Superior temporal gyrus (tissue), 1 donor: Measurements from ENCODE around the gene EIF4G3.
"Not testable (repeated sequence)": the region's sequence is repeated elsewhere in the genome, so short reads cannot be mapped to it uniquely, and the experiment has no call there.

Experiments
- DNase-seq: peaks from one replicate; pipeline ENCODE4 v3.0.0-alpha.2; 2016; ENCODE audit errors: extremely low spot score

The EIF4G3 gene

DNA sequence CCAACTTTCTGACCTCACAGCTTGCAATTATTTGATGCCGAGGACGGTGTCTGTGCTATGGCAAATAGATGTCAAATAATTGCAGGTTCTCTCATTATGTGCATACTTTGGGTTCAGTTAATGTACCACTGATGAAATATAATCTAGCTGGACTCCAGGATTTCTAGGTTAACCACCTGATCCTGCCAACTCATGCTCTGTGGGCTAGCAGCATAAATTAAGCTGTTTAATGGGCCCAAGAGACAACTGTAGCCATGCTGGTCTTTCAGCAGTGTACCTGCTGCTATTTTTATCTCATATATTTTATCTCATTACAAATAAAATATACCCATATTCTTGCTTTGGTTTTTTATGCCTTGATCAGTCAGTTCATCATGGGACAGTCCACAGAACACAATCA is 346.3 kb downstream of the EIF4G3 start:
- DNase-seq = no peak

DNA sequence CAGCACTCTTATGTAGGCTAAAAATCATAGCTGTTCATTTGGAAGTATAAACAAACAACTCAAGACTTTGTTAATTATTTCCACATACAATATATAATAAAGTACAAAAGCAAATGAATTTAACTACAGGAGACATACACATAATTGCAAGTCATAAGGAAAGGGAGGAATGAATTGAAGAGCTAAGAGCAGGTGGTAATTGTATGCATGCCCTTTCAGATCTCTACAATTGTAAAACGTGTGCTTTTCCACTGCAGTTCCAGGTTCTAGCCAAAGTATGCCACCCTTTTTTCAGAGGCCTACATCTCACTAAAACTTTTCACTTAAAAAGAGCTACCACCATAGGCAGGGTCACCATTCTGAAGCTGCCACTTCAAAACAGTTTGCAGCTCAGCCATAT is 346.8 kb downstream of the EIF4G3 start:
- no peak for DNase-seq

DNA sequence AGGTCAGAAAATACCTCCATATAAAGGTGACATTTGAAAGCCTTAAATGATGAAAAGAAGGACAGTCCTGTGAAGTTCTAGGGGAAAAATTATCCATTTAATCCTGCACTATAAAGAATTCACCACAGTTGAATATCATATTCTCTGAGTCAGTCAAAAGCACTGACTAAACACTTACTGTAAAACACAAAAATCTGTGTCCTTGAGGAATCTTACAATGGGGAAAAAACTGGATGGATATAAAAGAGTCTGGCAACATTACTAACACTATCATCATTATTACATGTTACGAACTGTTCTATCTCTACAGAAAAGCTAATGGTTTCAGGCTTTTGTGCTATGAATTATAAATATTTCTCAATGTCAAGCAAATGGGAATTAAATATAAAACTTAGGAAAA is 347.2 kb downstream of the EIF4G3 start:
- DNase-seq = no peak

DNA sequence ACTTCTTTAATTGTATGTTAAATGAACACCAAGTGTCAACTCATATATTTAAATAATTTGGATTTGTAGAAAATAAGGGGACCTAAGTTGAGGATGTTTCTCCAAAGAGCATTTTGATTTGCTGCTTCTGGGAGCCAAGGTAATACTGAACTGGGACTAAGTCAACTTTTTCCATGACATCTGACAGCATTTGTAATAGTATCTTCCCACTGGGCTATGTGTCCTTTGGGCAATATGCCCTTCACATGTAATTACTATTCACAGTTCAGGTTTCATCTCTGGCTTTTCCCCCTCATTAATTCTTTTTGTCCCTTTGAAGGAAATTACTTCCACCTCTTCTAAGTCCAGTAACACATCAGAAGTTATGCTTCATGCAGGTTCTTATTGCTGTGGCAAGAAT is 352.9 kb downstream of the EIF4G3 start:
- DNase-seq = no peak

DNA sequence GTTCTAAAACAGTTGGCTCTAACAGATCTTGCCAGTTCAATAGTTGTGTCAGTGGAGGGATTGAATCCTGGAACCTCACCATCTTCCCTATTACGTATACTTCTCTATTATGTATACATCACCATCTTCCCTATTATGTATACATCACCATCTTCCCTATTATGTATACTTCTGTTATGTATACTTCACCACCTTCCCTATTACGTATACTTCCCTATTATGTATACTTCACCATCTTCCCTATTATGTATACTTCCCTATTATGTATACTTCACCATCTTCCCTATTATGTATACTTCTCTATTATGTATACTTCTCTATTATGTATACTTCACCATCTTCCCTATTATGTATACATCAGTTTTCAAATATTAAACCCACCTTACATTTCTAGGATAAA is 355.2 kb downstream of the EIF4G3 start:
- DNase-seq = no peak

GRCh38 chr1:20819818-20820217 is 356.9 kb downstream of the EIF4G3 start:
- DNase-seq = no peak

- DNase-seq = no peak
These were observed 362.2 kb downstream of the EIF4G3 start for GRCh38 chr1:20814534-20814871.

DNA sequence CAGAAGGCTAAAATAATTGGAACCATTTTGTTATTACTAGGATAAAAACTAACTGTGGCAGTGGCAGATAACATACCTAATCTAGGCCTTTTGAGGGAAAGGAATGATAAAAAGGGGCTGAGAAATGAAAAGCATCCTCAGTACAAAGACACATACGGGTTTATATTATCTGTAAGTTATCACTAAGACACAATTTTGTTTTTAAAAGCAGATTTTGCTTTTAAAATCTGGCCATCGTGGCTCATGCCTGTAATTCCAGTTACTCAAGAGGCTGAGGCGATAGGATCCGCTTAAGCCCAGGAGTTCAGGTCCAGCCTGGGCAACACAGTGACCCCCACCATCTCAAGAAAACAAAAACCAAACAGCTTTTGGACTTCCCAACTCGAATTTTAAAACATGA is 364.8 kb downstream of the EIF4G3 start:
- DNase-seq = no peak

GRCh38 chr1:20793236-20793635 is 383.5 kb downstream of the EIF4G3 start:
- DNase-seq = no peak

DNA sequence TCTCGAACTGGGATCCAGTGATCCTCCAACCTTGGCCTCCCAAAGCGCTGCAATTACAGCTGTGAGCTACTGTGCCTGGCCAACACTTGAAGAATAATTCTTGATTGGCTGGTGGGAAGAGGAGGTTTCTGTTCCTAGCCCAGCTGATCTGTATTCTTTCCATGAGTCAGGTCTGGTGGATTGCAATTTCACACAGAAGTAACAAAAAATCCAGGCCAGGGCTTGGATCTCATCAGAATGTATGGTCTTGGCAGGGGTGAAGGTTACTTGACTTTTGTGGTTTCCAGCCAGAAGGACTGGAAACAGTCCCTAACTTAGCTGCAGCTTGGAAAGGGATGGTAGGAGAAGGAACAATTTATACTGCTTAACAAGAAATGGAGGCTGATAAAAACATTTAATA is 384.5 kb downstream of the EIF4G3 start:
- no peak for DNase-seq

- DNase-seq = no peak
These were observed 385.9 kb downstream of the EIF4G3 start for GRCh38 chr1:20790785-20791184.

DNA sequence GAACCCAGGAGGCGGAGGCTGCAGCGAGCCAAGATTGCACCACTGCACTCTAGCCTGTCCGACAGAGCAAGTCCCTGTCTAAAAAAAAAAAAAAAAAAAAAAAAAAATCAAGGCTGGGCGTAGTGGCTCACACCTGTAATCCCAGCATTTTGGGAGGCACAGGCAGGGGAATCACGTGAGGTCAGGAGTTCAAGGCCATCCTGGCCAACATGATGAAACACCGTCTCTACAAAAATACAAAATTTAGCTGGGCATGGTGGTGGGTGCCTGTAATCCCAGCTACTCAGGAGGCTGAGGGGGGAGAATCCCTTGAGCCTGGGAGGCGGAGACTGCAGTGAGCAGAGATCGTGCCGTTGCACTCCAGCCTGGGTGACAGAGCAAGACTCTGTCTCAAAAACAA is 387.1 kb downstream of the EIF4G3 start:
- DNase-seq = not testable (repeated sequence)

DNA sequence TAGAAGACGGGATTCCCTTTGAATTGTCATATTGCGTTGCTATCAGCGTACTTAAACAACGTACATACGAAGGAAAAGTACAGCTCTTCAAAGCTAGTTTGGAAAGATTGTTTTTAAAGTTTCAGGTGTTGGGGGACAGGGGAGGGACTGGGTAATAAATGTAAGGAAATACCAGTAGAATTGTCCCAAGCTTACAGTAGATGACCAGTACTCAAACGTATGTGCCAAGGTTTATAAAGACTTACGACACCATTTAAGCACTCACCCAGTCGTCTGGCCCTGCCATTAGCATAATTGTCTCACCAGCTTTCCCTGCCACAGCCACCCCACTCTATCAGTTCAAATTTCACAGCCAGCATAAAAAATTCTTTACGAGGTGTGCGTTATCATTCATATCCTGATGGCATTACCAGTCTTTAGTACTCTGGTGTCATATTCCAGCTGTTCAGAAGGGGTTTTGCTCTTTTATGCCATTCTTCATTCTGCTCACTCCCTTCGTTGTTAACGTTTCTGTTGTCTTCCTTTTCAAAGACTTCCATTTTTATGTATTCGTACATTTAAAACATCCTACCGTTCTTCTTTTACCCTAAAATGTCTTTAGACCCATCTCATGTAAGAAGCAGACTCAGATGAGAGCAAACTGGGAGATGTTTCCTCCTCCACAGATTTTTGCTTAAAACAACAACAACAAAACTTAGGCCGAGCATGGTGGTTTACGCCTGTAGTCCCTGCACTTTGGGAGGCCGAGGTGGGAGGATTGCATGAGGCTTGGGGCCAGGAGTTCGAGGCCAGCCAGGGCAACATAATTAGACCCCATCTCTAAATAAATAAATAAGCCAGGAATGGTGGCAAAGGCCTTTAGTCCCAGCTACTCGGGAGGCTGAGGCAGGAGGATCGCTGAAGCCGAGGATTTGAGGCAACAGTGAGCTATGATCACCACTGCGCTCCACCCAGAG is 388.6 kb downstream of the EIF4G3 start:
- no peak for DNase-seq

- peak; percentile 68 for DNase-seq
These were observed 389.5 kb downstream of the EIF4G3 start, which contains the start of gene HP1BP3 for GRCh38 chr1:20787029-20787839. Gene HP1BP3 (minus strand): TSS chr1:20787307. CDS start chr1:20780440, 6,867 bp downstream.

DNA sequence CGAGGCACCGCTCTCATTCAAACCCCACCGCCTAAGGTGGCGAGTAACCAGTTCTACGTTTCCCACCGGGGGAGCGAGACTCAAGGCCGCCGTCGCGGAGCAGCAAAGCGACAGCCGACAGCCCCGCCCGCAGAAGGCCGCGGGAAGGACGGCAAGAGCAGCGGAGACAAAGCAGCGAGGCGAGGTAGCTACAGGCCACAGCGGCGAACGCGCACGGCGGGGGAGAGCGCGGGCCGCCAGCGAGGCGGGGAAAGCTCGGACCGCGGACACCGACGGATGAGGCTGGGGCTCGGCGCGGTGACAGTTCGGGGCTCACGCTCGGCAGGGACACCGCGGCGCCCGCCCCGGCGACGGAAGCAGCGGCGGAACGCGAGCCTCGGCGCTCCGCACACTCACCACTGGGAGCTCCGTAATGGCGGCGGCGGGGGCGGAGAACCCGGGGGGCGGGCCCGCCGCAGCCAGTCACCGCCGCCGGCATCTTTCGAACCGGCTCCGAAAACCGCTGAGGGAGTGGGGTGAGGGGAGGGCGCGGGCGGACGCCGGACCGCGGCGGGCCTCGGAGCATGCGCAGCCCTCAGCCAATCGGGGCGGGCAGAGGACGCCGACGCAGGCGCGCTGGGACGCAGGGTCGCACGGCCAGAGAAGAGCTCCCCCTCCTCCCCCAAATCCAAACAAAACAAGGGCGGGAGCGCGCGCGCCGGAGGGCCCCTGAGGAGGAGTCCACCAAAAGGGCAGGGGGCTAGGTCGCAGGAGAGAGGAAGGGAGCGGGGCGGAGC is 390.3 kb downstream of the EIF4G3 start:
- DNase-seq = peak; percentile 94

DNA sequence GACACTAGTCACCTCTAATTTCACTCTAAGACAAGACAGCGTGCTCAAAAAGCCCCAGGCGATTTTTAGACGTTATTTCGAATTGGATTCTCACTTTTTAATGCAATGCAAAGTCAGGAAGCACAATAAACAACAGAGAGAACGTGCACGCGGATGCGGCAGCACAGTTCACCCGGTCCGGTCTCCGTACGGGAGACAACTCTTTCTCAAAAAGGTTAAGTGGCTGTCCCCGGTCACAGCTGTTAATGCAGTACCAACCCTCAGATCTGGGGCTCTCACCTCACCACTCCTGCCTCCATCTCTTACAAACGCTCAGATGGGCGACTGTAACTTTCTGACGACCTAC is 390.8 kb downstream of the EIF4G3 start:
- DNase-seq = peak; percentile 21

DNA sequence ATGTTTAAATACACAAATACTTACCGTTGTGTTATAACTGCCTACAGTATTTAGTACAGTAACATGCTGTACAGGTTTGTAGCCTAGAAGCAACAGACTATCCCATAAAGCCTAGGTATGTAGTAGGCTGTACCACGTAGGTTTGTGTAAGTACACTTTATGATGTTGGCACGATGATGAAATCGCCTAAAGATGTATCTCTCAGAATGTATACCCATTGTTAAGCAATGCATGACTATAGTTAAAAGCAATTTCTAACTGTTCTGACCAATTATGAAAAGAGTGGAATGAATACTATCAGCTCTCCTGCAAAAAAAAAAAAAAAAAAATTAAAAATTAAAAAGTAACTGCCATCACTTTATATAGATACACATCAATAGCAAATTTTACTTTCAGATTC is 401.0 kb downstream of the EIF4G3 start:
- DNase-seq = no peak

- DNase-seq = no peak
These were observed 404.9 kb downstream of the EIF4G3 start for GRCh38 chr1:20771780-20772179.

GRCh38 chr1:20770314-20771087 is 406.2 kb downstream of the EIF4G3 start:
- no peak for DNase-seq

- no peak for DNase-seq
These were observed 409.4 kb downstream of the EIF4G3 start for GRCh38 chr1:20767271-20767670.

DNA sequence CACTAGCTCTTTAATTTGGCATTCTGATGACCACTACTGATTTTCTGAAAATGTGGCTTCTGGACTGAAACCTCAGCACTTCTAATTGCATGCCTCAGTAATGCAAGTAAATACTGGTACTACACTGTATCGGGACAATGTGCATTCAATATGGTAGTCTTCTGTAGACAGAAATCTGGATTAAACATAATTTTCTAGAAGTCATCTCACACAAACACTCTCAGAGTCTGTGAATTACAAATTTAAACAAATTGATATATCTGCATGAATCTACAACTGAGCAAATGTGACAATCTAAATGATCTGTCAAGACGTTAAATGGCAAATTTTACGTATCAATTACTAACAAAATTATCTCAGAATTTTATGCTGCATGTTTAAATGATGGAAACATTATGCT is 413.3 kb downstream of the EIF4G3 start:
- no peak for DNase-seq
